GM23248 (cell line): ENCODE results near the gene MIOS.

Source experiments
- EZH2 ChIP-seq: fragments of 200-600 bp; sonication (generic); IDR thresholded peaks from 2 replicates; pipeline ENCODE4 v1.6.1; 2018; ENCODE audit warnings: antibody characterized with exemption, mild to moderate bottlenecking; ENCODE audit not compliant: insufficient read depth, poor library complexity, severe bottlenecking
- EZH2phosphoT487 ChIP-seq: fragments of 200-600 bp; sonication (generic); IDR thresholded peaks from 2 replicates; pipeline ENCODE4 v1.6.1; 2018; ENCODE audit warnings: antibody characterized with exemption, moderate library complexity, mild to moderate bottlenecking, low read depth; ENCODE audit not compliant: insufficient read depth

- no peak for TF ChIP-seq EZH2phosphoT487
- no peak for TF ChIP-seq EZH2
Observed at GRCh38 chr7:7522421-7522820, 44.3 kb upstream of the MIOS start.
